Epithelial cell of esophagus (primary cell): ENCODE measurements around the gene KRT80.

Experiments used
- DNase-seq: peaks from one replicate; pipeline ENCODE4 v3.0.0; 2010; ENCODE audit warnings: low read depth
- H3K4me3 ChIP-seq: 2 replicates; pipeline ENCODE4 v1.5.1; 2011; ENCODE audit warnings: mild to moderate bottlenecking, low read length, control low read depth
- CTCF ChIP-seq: IDR thresholded peaks from 2 replicates; pipeline ENCODE4 v1.5.1; 2011; ENCODE audit warnings: low read depth, mild to moderate bottlenecking, low read length, control low read depth, inconsistent platforms; ENCODE audit not compliant: insufficient read depth; ENCODE audit errors: missing control alignments

KRT80 gene

GRCh38 chr12:52162981-52163380, 28.8 kb downstream of the KRT80 start:
- no peak overlapping the region for H3K4me3 ChIP-seq
- no peak for DNase-seq
- no peak for TF ChIP-seq CTCF

- TF ChIP-seq CTCF = no peak
- no peak overlapping the region for H3K4me3 ChIP-seq
- no peak for DNase-seq
Observed at GRCh38 chr12:52160200-52160599, 31.6 kb downstream of the KRT80 start.

GRCh38 chr12:52157566-52158150, 34.2 kb downstream of the KRT80 start:
- no peak for TF ChIP-seq CTCF
- DNase-seq = no peak
- no peak overlapping the region for H3K4me3 ChIP-seq

- TF ChIP-seq CTCF = peak; percentile 93
- H3K4me3 ChIP-seq = no peak overlapping the region
- peak; percentile 74 for DNase-seq
Observed at GRCh38 chr12:52156757-52157565, 34.9 kb downstream of the KRT80 start.

- no peak for TF ChIP-seq CTCF
- peak; percentile 28 for DNase-seq
- H3K4me3 ChIP-seq = no peak overlapping the region
Observed at GRCh38 chr12:52156311-52156710, 35.5 kb downstream of the KRT80 start.

GRCh38 chr12:52155048-52155868, 36.6 kb downstream of the KRT80 start:
- TF ChIP-seq CTCF = no peak
- no peak overlapping the region for H3K4me3 ChIP-seq
- DNase-seq = peak; percentile 95
